Measurements from ENCODE around the gene ATP4B.

- TF ChIP-seq, protein P1, sequence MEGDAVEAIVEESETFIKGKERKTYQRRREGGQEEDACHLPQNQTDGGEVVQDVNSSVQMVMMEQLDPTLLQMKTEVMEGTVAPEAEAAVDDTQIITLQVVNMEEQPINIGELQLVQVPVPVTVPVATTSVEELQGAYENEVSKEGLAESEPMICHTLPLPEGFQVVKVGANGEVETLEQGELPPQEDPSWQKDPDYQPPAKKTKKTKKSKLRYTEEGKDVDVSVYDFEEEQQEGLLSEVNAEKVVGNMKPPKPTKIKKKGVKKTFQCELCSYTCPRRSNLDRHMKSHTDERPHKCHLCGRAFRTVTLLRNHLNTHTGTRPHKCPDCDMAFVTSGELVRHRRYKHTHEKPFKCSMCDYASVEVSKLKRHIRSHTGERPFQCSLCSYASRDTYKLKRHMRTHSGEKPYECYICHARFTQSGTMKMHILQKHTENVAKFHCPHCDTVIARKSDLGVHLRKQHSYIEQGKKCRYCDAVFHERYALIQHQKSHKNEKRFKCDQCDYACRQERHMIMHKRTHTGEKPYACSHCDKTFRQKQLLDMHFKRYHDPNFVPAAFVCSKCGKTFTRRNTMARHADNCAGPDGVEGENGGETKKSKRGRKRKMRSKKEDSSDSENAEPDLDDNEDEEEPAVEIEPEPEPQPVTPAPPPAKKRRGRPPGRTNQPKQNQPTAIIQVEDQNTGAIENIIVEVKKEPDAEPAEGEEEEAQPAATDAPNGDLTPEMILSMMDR (IDR thresholded peaks at IDR 0.05): no peak
- no peak for TF ChIP-seq ZFX (IDR thresholded peaks at IDR 0.05; ENCODE audit: borderline replicate concordance)
Observed at GRCh38 chr13:113628291-113629270, 29.4 kb downstream of the ATP4B start.
